Subcutaneous preadipocyte (primary cell): ENCODE measurements around the gene FIS1. TPM values are rescaled to one million over a fixed set of nuclear protein-coding genes. Genes with fewer than 3 reads are reported as not detected.

Experiments used
- small RNA-seq: library from RNA; depleted of rRNA; stranded (forward); fragments of <200 nt; gene quantifications from one replicate; pipeline ENCODE3, GENCODE V24; 2012
- total RNA-seq: library from RNA; depleted of rRNA; stranded (reverse); fragments of >200 nt; gene quantifications from 2 replicates; pipeline ENCODE4 v1.2.3, GENCODE V29; 2012

FIS1 gene
- total RNA-seq: 86.8 and 174 TPM in 2 replicates

GRCh38 chr7:101244375-101245146 lies at the start of gene FIS1:
FIS1 (minus strand) TSS chr7:101245081; CDS start chr7:101245004, 77 bp downstream.

GRCh38 chr7:101237206-101238067 lies 7.4 kb downstream of the FIS1 start, which contains the start of gene CLDN15:
CLDN15 (minus strand) TSS chr7:101237802; CDS start chr7:101237581, 221 bp downstream.

DNA sequence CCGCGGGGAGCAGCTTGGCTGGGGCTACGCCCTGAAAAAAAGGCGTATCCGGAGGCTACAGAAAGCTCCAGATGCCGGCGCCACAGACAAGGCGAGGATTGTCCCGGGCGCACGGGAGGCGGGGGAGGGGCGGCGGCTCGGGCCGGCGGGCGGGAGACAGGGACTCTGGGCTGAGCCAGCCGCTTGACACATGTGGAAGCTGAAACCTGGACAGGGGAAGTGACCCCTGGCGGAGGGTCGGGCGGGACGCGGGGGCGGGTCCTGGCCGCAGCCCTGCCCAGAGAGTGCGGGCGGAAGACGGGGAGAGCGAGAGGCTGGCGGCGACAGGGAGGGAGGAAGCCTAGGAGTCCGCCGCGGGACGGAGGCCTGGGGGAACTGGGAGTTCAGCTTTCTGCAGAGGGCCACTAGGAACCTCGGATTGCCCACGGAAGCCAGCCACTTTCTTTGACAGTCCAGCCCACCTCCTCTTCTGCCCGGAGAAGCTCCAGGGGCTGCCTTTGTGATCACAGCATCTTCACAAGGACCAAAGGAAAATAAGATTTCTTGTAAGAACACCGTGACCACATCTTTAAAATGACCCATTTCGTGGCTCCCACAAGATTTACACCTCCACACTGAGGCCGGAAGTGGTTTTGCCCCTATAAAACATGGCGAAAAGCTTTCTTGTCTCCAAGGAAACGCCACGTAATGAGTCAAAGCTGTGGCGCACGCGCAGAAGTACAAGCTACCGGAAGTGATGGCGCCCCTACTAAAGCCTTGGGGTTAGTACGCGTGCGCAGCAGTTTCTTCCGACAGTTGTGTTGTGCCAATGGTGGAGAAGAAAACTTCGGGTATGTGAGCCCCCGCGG lies 27.3 kb downstream of the FIS1 start, which contains the start of the genes PLOD3 and ZNHIT1:
Gene PLOD3 (minus strand): TSS at position 194 of the 848 bp plus-strand sequence. CDS start 307 bp downstream, outside the sequence.
Gene ZNHIT1 (plus strand): TSS at position 778 of the 848 bp plus-strand sequence. CDS start 31 bp downstream, at position 809.

DNA sequence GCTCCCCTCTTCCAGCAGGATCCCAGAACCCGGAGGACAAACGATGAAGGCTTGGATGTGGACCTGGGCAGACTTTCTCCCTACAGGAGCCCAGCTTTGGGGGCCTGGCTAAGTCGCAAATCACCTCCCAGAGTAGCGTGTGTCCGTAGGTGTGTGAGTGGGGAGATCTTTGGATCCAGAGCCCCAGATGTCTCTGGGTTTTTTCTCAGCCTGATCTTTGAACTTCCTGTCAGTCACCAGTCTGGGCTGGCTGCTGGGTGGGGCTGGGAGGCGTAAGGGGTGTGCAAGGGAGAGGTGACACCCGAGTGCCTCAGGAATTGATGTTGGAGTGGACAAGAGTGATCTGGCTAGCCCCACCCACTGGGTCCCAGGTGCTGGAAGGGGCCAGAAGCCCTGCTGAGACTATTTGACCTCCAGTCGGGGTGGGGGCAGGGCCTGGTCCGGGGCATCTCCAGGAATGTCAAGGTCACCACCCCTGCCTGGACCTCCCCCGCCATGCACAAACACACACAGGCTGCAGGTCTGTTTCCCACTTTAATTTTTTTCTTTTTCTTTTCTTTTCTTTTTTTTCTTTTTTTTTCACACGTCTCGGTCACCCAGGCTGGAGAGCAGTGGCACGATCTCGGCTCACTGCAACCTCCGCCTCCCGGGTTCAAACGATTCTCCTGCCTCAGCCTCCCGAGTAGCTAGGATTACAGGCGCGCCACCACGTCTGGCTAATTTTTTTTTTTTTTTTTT lies 43.9 kb downstream of the FIS1 start, which contains the start of gene MOGAT3:
Gene MOGAT3 (minus strand): TSS at position 175 of the 738 bp plus-strand sequence. CDS start 182 bp downstream, outside the sequence.

Small RNA genes within 50 kb of the gene (small RNA-seq; reads per million reads assigned to genes)
- not detected for gene RNU6-1104P

Other genes with a start within 250 kb of the FIS1 start
- not detected in 2 replicates for gene MUC17, start 225.0 kb downstream of the FIS1 start, total RNA-seq
- 6.2 and 12.3 TPM in 2 replicates for gene TRIM56, start 159.6 kb downstream of the FIS1 start, total RNA-seq
- 287 and 464 TPM in 2 replicates for gene SERPINE1, start 118.0 kb downstream of the FIS1 start, total RNA-seq
- 119 and 137 TPM in 2 replicates for gene AP1S1, start 90.6 kb downstream of the FIS1 start, total RNA-seq
- 0.39 TPM in 1 of 2 replicates, not detected in the other for gene VGF, start 79.5 kb downstream of the FIS1 start, total RNA-seq
- not detected in 2 replicates for gene NAT16, start 64.8 kb downstream of the FIS1 start, total RNA-seq
- not detected in 2 replicates for gene MOGAT3, start 44.0 kb downstream of the FIS1 start, total RNA-seq
- 85.2 and 93.2 TPM in 2 replicates for gene PLOD3, start 27.5 kb downstream of the FIS1 start, total RNA-seq
- gene ZNHIT1, start 26.9 kb downstream of the FIS1 start, total RNA-seq: 56.3 and 68.3 TPM in 2 replicates
- 3.3 and 5.9 TPM in 2 replicates for gene CLDN15, start 7.3 kb downstream of the FIS1 start, total RNA-seq
- gene IFT22, start 76.7 kb upstream of the FIS1 start, total RNA-seq: 18.0 and 23.5 TPM in 2 replicates
- gene COL26A1, start 117.8 kb upstream of the FIS1 start, total RNA-seq: not detected in 2 replicates